ENCODE results near the gene DHX16. TPM values are rescaled to one million over a fixed set of nuclear protein-coding genes. Genes with fewer than 3 reads are reported as not detected.

DHX16 gene
- total RNA-seq, 2 experiments from 2014 or later = 15.9 to 16.1 TPM

GRCh38 chr6:30651143-30651542 lies 21.7 kb downstream of the DHX16 start:
- intact Hi-C loops (cut with DNase I, micrococcal nuclease) = no loop called here
- H3K4me1 ChIP-seq (ENCODE audit: insufficient read depth, low read length) = peaks cover 21% of the 10 kb centered on the region
- DNase-seq (no peak), ATAC-seq (ENCODE audit: poor library complexity) (no peak)
- no peaks in the 10 kb centered on the region for H3K27me3 ChIP-seq (ENCODE audit: control insufficient read depth in 1 of 2, insufficient read depth in 2 of 2, low read length in 2 of 2)
- Mint-ChIP-seq H3K4me3 (peak overlapping the region; percentile 67), H3K27me3 (no peaks in the 10 kb centered on the region), H3K9me3 (no peaks in the 10 kb centered on the region), H3K4me1 (ENCODE audit: low read depth) (peaks cover 15% of the 10 kb centered on the region), H3K36me3 (ENCODE audit: low read depth) (peaks cover 70% of the 10 kb centered on the region), H3K27ac (peak overlapping the region; percentile 44)
- ChIA-PET POLR2A (interaction anchor here (0.9 to 1.6 kb wide), 2 partner anchors 34 to 36 kb away, joined by 3 to 7 read pairs; partner anchors contain the start of genes MRPS18B and PPP1R10), CTCF (interaction anchor here (0.7 to 2.3 kb wide), 4 partner anchors 25 to 84 kb away, joined by 3 to 9 read pairs (median 4); no protein-coding TSS in a partner anchor)
- no peak for TF ChIP-seq CTCF (IDR thresholded peaks at IDR 0.05)
- H3K4me3 ChIP-seq (ENCODE audit: low read length) = no peak overlapping the region
- no peaks in the 10 kb centered on the region for H3K9me3 ChIP-seq (ENCODE audit: control insufficient read depth in 1 of 2, insufficient read depth in 1 of 2, low read length in 2 of 2)
- no peak overlapping the region for H3K27ac ChIP-seq (ENCODE audit: low read depth in 1 of 2, low read length in 2 of 2)
- H3K36me3 ChIP-seq (ENCODE audit: insufficient read depth, low read length) = peaks cover 53% of the 10 kb centered on the region

GRCh38 chr6:30647242-30648116 lies 25.3 kb downstream of the DHX16 start:
- ATAC-seq (ENCODE audit: poor library complexity) (peak; percentile 65), DNase-seq (peak; percentile 33 to 86 (median 70))
- intact Hi-C loops (cut with DNase I, micrococcal nuclease) = loop anchor here in 1 of 2 experiments (1.0 to 2.0 kb wide), 2 partner anchors 20 to 25 kb away; partner anchors contain the start of gene DHX16
- TF ChIP-seq CTCF (IDR thresholded peaks at IDR 0.05) = no peak
- ChIA-PET CTCF (interaction anchor here (0.6 to 1.5 kb wide), 5 partner anchors 21 to 83 kb away, joined by 3 to 8 read pairs (median 3); partner anchors contain the start of gene DHX16), POLR2A (interaction anchor here (0.6 to 1.7 kb wide), 8 partner anchors 25 to 106 kb away, joined by 3 to 10 read pairs (median 4); partner anchors contain the start of genes MRPS18B and PPP1R10)
- Histone ChIP-seq H3K36me3 (ENCODE audit: insufficient read depth, low read length) (peaks cover 30% of the 10 kb centered on the region), H3K4me1 (ENCODE audit: insufficient read depth, low read length) (peaks cover 23% of the 10 kb centered on the region), H3K9me3 (ENCODE audit: control insufficient read depth in 1 of 2, insufficient read depth in 1 of 2, low read length in 2 of 2) (no peaks in the 10 kb centered on the region), H3K27ac (ENCODE audit: low read depth in 1 of 2, low read length in 2 of 2) (peak overlapping the region; percentile 86 to 91), H3K4me3 (ENCODE audit: low read length) (peak overlapping the region; percentile 85), H3K27me3 (ENCODE audit: control insufficient read depth in 1 of 2, insufficient read depth in 2 of 2, low read length in 2 of 2) (no peaks in the 10 kb centered on the region)
- peak overlapping the region; percentile 93 for H3K4me3 Mint-ChIP-seq
- peak overlapping the region; percentile 89 for H3K27ac Mint-ChIP-seq
- H3K27me3 Mint-ChIP-seq = no peaks in the 10 kb centered on the region
- no peaks in the 10 kb centered on the region for H3K9me3 Mint-ChIP-seq
- peaks cover 57% of the 10 kb centered on the region for H3K36me3 Mint-ChIP-seq (ENCODE audit: low read depth)
- peaks cover 23% of the 10 kb centered on the region for H3K4me1 Mint-ChIP-seq (ENCODE audit: low read depth)

- no peak for TF ChIP-seq CTCF (IDR thresholded peaks at IDR 0.05)
- intact Hi-C loops (cut with DNase I, micrococcal nuclease) = loop anchor here (1.0 to 2.0 kb wide), 3 partner anchors 19 to 29 kb away; partner anchors contain the start of genes DHX16 (in 1 of the 2), MRPS18B (in 1 of the 2) and PPP1R10 (in 1 of the 2)
- POLR2A ChIA-PET = interaction anchor here (0.9 to 1.7 kb wide), 7 partner anchors 26 to 105 kb away, joined by 3 to 8 read pairs (median 4); partner anchors contain the start of genes MRPS18B and PPP1R10
- H3K27me3 Mint-ChIP-seq = no peaks in the 10 kb centered on the region
- Histone ChIP-seq H3K4me3 (ENCODE audit: low read length) (peak within 1 kb of the TSS; percentile 85), H3K9me3 (ENCODE audit: control insufficient read depth in 1 of 2, insufficient read depth in 1 of 2, low read length in 2 of 2) (no peaks in the 10 kb centered on the region), H3K4me1 (ENCODE audit: insufficient read depth, low read length) (peaks cover 23% of the 10 kb centered on the region), H3K27ac (ENCODE audit: low read depth in 1 of 2, low read length in 2 of 2) (peak within 1 kb of the TSS; percentile 86 to 91), H3K27me3 (ENCODE audit: control insufficient read depth in 1 of 2, insufficient read depth in 2 of 2, low read length in 2 of 2) (no peaks in the 10 kb centered on the region), H3K36me3 (ENCODE audit: insufficient read depth, low read length) (peaks cover 25% of the 10 kb centered on the region)
- peaks cover 52% of the 10 kb centered on the region for H3K36me3 Mint-ChIP-seq (ENCODE audit: low read depth)
- no peaks in the 10 kb centered on the region for H3K9me3 Mint-ChIP-seq
- CTCF ChIA-PET = interaction anchor here (0.7 to 1.5 kb wide), 8 partner anchors 20 to 84 kb away, joined by 3 to 8 read pairs (median 3); partner anchors contain the start of genes ATAT1, DHX16 and MRPS18B
- peaks cover 23% of the 10 kb centered on the region for H3K4me1 Mint-ChIP-seq (ENCODE audit: low read depth)
- peak; percentile 84 to 99 (median 94) for DNase-seq
- peak within 1 kb of the TSS; percentile 93 for H3K4me3 Mint-ChIP-seq
- peak within 1 kb of the TSS; percentile 89 for H3K27ac Mint-ChIP-seq
- ATAC-seq (ENCODE audit: poor library complexity) = peak; percentile 79
Observed at GRCh38 chr6:30646450-30647241, 26.2 kb downstream of the DHX16 start, which contains the start of gene C6orf136. C6orf136 (plus strand) TSS chr6:30647133; CDS start chr6:30647232, 99 bp downstream.
